Colonic mucosa (tissue), 4 donors: ENCODE measurements around the gene XPA. TPM values are rescaled to one million over a fixed set of nuclear protein-coding genes. Genes with fewer than 3 reads are reported as not detected.
A peak's percentile ranks its signal among the peaks of the same experiment; 100 is the strongest.
"Not testable (repeated sequence)": the region's sequence is repeated elsewhere in the genome, so short reads cannot be mapped to it uniquely, and the experiment has no call there.

Source experiments
- DNase-seq: peaks from one replicate; pipeline ENCODE4 v3.0.0-alpha.2; 2020
- H3K27ac ChIP-seq: fragments of 200-600 bp; one replicate; pipeline ENCODE4 v1.8.0; 2021
- H3K27me3 ChIP-seq: fragments of 200-600 bp; one replicate; pipeline ENCODE4 v1.8.0; 2021
- H3K36me3 ChIP-seq: fragments of 200-600 bp; one replicate; pipeline ENCODE4 v1.8.0; 2021
- H3K4me1 ChIP-seq: fragments of 200-600 bp; one replicate; pipeline ENCODE4 v1.8.0; 2021; ENCODE audit warnings: mild to moderate bottlenecking
- H3K4me3 ChIP-seq: fragments of 200-600 bp; one replicate; pipeline ENCODE4 v1.8.0; 2021
- H3K9ac ChIP-seq, 2 donors: one replicate each; pipeline ENCODE4 v1.7.0; 2013; ENCODE audit warnings: control low read depth in 2 of 2, low read depth in 2 of 2, low read length in 2 of 2
- H3K9me3 ChIP-seq: fragments of 200-600 bp; one replicate; pipeline ENCODE4 v1.8.0; 2021
- CTCF ChIP-seq: fragments of 200-600 bp; IDR thresholded peaks from one replicate; pipeline ENCODE4 v1.8.0; 2022; ENCODE audit warnings: antibody characterized with exemption, mild to moderate bottlenecking
- intact Hi-C: fragments of 100-400 bp; cut with DNase I; formaldehyde crosslinking; loops from one replicate; pipeline ENCODE4 v1.14.1; 2022
- total RNA-seq, 2 donors: library from RNA; stranded (reverse); fragmentation: NEBNext Ultra II Directional in 1 of 2; extraction: Animal tissue kit (Norgen Biotek cat#: 25700) in 1 of 2; gene quantifications; one replicate each; pipeline ENCODE4 v1.2.1, GENCODE V29; 2021
- donor health status: healthy.
- donor health status: DM: no; HTN: no; CAD: no.
- donor health status: DM: no; HTN: no; CAD: no.

The XPA gene
- total RNA-seq, 2 donors from 2014 or later = 7.0 to 8.0 TPM

- TF ChIP-seq CTCF = no peak
- H3K27me3 ChIP-seq = no peaks in the 10 kb centered on the region
These were observed 6.6 kb upstream of the XPA start for GRCh38 chr9:97703437-97704344.

GRCh38 chr9:97699824-97700223 lies 2.7 kb upstream of the XPA start:
- H3K9ac ChIP-seq, H3K36me3 ChIP-seq, H3K27me3 ChIP-seq, H3K27ac ChIP-seq, H3K9me3 ChIP-seq, DNase-seq, H3K4me3 ChIP-seq, intact Hi-C loops: not testable (repeated sequence)
- peaks cover 15% of the 10 kb centered on the region for H3K4me1 ChIP-seq

More at GRCh38 chr9:97703437-97704344, 6.6 kb upstream of the XPA start:
- no peaks in the 10 kb centered on the region for H3K36me3 ChIP-seq
- H3K9me3 ChIP-seq = no peaks in the 10 kb centered on the region
- intact Hi-C loops = no loop called here
- no peak for DNase-seq
- H3K4me1 ChIP-seq = no peaks in the 10 kb centered on the region
- H3K27ac ChIP-seq = no peak overlapping the region
- no peak overlapping the region for H3K9ac ChIP-seq
- H3K4me3 ChIP-seq = no peak overlapping the region

GRCh38 chr9:97699281-97699680 lies 2.1 kb upstream of the XPA start:
- H3K9me3 ChIP-seq, DNase-seq, H3K27ac ChIP-seq, intact Hi-C loops, H3K36me3 ChIP-seq, H3K4me3 ChIP-seq, H3K9ac ChIP-seq, H3K27me3 ChIP-seq: not testable (repeated sequence)
- H3K4me1 ChIP-seq = peaks cover 16% of the 10 kb centered on the region

GRCh38 chr9:97698865-97699264 lies 1.7 kb upstream of the XPA start:
- no peak for TF ChIP-seq CTCF

GRCh38 chr9:97697837-97698236 lies 697 bp upstream of the XPA start:
- H3K27me3 ChIP-seq = no peaks in the 10 kb centered on the region
- H3K9ac ChIP-seq = peak overlapping the region; percentile 4 to 93
- TF ChIP-seq CTCF = no peak
- peak overlapping the region; percentile 90 for H3K27ac ChIP-seq
- no peaks in the 10 kb centered on the region for H3K9me3 ChIP-seq
- peak overlapping the region; percentile 80 for H3K4me3 ChIP-seq
- intact Hi-C loops = no loop called here
- no peaks in the 10 kb centered on the region for H3K36me3 ChIP-seq
- no peak for DNase-seq
- peaks cover 16% of the 10 kb centered on the region for H3K4me1 ChIP-seq

More at GRCh38 chr9:97698865-97699264, 1.7 kb upstream of the XPA start:
- no peak for DNase-seq
- Histone ChIP-seq H3K27ac (no peak overlapping the region), H3K4me3 (no peak overlapping the region), H3K9me3 (no peaks in the 10 kb centered on the region), H3K4me1 (peaks cover 16% of the 10 kb centered on the region), H3K27me3 (no peaks in the 10 kb centered on the region), H3K9ac (no peak overlapping the region), H3K36me3 (no peaks in the 10 kb centered on the region)
- intact Hi-C loops = no loop called here

- no peaks in the 10 kb centered on the region for H3K27me3 ChIP-seq
- peak overlapping the region; percentile 93 to 97 for H3K9ac ChIP-seq
- TF ChIP-seq CTCF = no peak
- no peaks in the 10 kb centered on the region for H3K36me3 ChIP-seq
- H3K4me1 ChIP-seq = peaks cover 16% of the 10 kb centered on the region
- peak overlapping the region; percentile 90 for H3K27ac ChIP-seq
- intact Hi-C loops = no loop called here
- H3K9me3 ChIP-seq = no peaks in the 10 kb centered on the region
- H3K4me3 ChIP-seq = peak overlapping the region; percentile 80
- no peak for DNase-seq
These were observed 941 bp downstream of the XPA start for GRCh38 chr9:97695995-97696802.
